Mucosa of rectum (tissue), 2 donors: ENCODE results near the gene TNFAIP8.

Source experiments
- H3K27ac ChIP-seq, 2 donors: one replicate each; pipeline ENCODE4 v1.7.0; 2013; ENCODE audit warnings: inconsistent platforms in 2 of 2, low read depth in 2 of 2, low read length in 2 of 2
- H3K27me3 ChIP-seq, 2 donors: one replicate each; pipeline ENCODE4 v1.7.0; 2013; ENCODE audit warnings: low read length in 2 of 2; ENCODE audit not compliant: control insufficient read depth in 2 of 2, insufficient read depth in 2 of 2
- H3K36me3 ChIP-seq, 2 donors: one replicate each; pipeline ENCODE4 v1.7.0; 2013; ENCODE audit warnings: low read length in 2 of 2; ENCODE audit not compliant: control insufficient read depth in 2 of 2, insufficient read depth in 2 of 2
- H3K4me1 ChIP-seq, 2 donors: one replicate each; pipeline ENCODE4 v1.7.0; 2013; ENCODE audit warnings: low read length in 2 of 2, mild to moderate bottlenecking in 1 of 2; ENCODE audit not compliant: control insufficient read depth in 2 of 2, insufficient read depth in 2 of 2
- H3K4me3 ChIP-seq, 2 donors: one replicate each; pipeline ENCODE4 v1.7.0; 2013; ENCODE audit warnings: low read length in 2 of 2
- H3K9ac ChIP-seq, 2 donors: one replicate each; pipeline ENCODE4 v1.7.0; 2013; ENCODE audit warnings: low read length in 2 of 2, low read depth in 1 of 2, mild to moderate bottlenecking in 1 of 2
- H3K9me3 ChIP-seq, 2 donors: one replicate each; pipeline ENCODE4 v1.7.0; 2013; ENCODE audit warnings: low read length in 2 of 2; ENCODE audit not compliant: control insufficient read depth in 2 of 2
- donor health status: healthy.
- donor health status: Normal muscosa, but diverticular disease.

The TNFAIP8 gene

DNA sequence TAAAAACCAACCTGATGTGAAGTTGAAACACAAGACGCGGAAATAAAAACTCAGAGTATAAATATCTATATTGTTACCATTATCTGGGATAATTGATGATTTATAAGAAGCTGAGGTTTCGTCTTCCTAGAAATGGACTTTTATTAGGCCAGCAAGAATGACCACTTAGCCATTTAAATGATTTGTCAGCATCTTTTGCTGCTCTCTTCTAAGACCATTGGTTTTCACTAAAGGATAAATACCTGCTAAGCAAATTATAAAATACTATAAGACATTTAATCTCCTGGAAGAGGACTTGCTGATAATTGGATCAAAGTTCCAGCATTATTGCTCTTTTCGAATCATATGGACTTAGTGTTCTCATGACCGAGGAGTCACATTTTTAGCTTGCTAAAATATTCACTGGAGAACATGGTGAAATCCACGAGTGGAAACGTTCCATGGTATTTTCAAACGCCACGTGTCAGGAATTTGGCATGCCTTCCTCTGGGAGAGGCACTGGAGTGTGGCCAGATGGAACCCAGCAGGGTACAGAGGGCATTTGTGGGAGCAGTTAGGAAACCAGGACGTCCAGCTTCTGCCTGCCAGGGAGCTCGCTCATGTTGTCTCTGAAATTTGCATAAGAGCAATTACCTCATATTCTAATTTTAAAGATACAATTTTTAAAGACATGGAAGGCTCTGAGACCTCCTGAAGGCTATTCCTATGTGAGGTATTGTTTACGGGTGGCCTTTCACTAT is 43.1 kb downstream of the TNFAIP8 start:
- no peaks in the 10 kb centered on the region for H3K9me3 ChIP-seq
- no peak overlapping the region for H3K27ac ChIP-seq
- H3K4me3 ChIP-seq: peak overlapping the region in 1 of 2 donors; percentile 17

DNA sequence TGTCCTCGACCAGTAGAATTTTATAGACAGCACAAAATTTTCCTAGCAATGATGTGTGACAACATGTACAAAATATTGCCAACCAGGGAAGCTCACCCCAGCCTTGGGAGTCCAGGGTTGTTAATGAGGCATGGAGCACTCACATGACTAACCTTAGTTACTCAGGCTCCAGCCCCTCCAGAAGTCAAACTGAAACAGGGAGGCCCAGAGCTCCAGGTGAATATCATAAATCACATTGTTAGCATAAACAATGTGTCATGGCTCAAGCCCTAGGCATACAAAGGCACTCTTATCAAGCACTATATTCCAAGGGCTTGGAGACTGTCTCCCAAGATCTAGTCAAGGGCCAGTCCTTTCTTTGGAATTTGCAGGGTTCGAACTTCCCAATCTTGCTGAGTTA is 44.4 kb downstream of the TNFAIP8 start:
- Histone ChIP-seq H3K27me3 (no peaks in the 10 kb centered on the region), H3K9me3 (no peaks in the 10 kb centered on the region), H3K4me3 (no peak overlapping the region), H3K36me3 (no peaks in the 10 kb centered on the region), H3K4me1 (peaks cover 0 to 10% of the 10 kb centered on the region in 2 donors), H3K9ac (no peak overlapping the region), H3K27ac (no peak overlapping the region)

More for the DNA sequence above, 43.1 kb downstream of the TNFAIP8 start:
- Histone ChIP-seq H3K4me1 (peaks cover 0 to 10% of the 10 kb centered on the region in 2 donors), H3K36me3 (no peaks in the 10 kb centered on the region), H3K9ac (no peak overlapping the region), H3K27me3 (no peaks in the 10 kb centered on the region)

GRCh38 chr5:119402081-119402480 is 46.3 kb downstream of the TNFAIP8 start:
- no peak overlapping the region for H3K9ac ChIP-seq
- peaks cover 0 to 10% of the 10 kb centered on the region in 2 donors for H3K4me1 ChIP-seq
- no peak overlapping the region for H3K4me3 ChIP-seq
- no peak overlapping the region for H3K27ac ChIP-seq
- no peaks in the 10 kb centered on the region for H3K36me3 ChIP-seq
- H3K27me3 ChIP-seq: no peaks in the 10 kb centered on the region
- H3K9me3 ChIP-seq: no peaks in the 10 kb centered on the region

GRCh38 chr5:119402555-119402954 is 46.7 kb downstream of the TNFAIP8 start:
- Histone ChIP-seq H3K27me3 (no peaks in the 10 kb centered on the region), H3K9me3 (no peaks in the 10 kb centered on the region), H3K9ac (no peak overlapping the region), H3K36me3 (no peaks in the 10 kb centered on the region), H3K27ac (no peak overlapping the region), H3K4me3 (no peak overlapping the region), H3K4me1 (peaks cover 0 to 10% of the 10 kb centered on the region in 2 donors)

- no peaks in the 10 kb centered on the region for H3K36me3 ChIP-seq
- H3K9ac ChIP-seq: no peak overlapping the region
- no peaks in the 10 kb centered on the region for H3K9me3 ChIP-seq
- peaks cover 0 to 8% of the 10 kb centered on the region in 2 donors for H3K4me1 ChIP-seq
- H3K27me3 ChIP-seq: no peaks in the 10 kb centered on the region
- no peak overlapping the region for H3K4me3 ChIP-seq
- no peak overlapping the region for H3K27ac ChIP-seq
Observed at GRCh38 chr5:119404033-119404432, 48.2 kb downstream of the TNFAIP8 start.

GRCh38 chr5:119405419-119405818 is 49.6 kb downstream of the TNFAIP8 start:
- H3K4me1 ChIP-seq: peaks cover 0 to under 1% of the 10 kb centered on the region in 2 donors
- no peaks in the 10 kb centered on the region for H3K27me3 ChIP-seq

GRCh38 chr5:119406551-119407110 is 50.8 kb downstream of the TNFAIP8 start:
- Histone ChIP-seq H3K27me3 (no peaks in the 10 kb centered on the region), H3K4me3 (no peak overlapping the region), H3K27ac (no peak overlapping the region)

More at GRCh38 chr5:119405419-119405818, 49.6 kb downstream of the TNFAIP8 start:
- no peak overlapping the region for H3K9ac ChIP-seq
- H3K9me3 ChIP-seq: no peaks in the 10 kb centered on the region
- no peaks in the 10 kb centered on the region for H3K36me3 ChIP-seq
- no peak overlapping the region for H3K4me3 ChIP-seq
- no peak overlapping the region for H3K27ac ChIP-seq

DNA sequence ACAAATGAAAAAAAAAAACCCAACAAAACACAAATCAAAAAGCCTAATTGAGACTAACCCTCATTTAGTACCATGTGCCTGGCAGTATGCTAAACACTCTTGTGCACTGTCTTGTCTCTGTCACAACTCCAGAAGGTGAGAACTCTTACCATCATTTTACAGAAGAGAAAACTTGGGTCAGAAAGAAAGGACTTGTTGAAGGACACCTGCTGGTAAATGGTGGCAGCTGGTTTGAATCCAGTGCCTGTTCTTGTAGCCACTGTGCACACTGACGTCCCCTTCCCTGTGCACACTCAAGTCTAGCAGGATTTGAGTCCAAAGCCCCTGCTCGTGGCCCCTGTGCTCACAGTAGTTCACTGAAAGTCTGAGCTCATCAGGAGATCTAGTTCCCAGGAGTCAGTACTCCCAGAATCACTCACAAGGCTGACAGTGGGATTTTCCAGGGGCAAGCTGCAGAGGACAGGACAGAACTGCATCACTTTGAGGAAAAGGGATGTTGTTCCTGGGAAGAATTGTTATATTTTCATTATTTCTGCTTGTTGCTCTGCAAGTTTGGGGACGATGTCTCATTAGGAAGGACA is 53.5 kb downstream of the TNFAIP8 start:
- Histone ChIP-seq H3K27me3 (no peaks in the 10 kb centered on the region), H3K9me3 (no peaks in the 10 kb centered on the region), H3K9ac (no peak overlapping the region)

More at GRCh38 chr5:119406551-119407110, 50.8 kb downstream of the TNFAIP8 start:
- Histone ChIP-seq H3K4me1 (no peaks in the 10 kb centered on the region), H3K9ac (no peak overlapping the region), H3K9me3 (no peaks in the 10 kb centered on the region), H3K36me3 (no peaks in the 10 kb centered on the region)

DNA sequence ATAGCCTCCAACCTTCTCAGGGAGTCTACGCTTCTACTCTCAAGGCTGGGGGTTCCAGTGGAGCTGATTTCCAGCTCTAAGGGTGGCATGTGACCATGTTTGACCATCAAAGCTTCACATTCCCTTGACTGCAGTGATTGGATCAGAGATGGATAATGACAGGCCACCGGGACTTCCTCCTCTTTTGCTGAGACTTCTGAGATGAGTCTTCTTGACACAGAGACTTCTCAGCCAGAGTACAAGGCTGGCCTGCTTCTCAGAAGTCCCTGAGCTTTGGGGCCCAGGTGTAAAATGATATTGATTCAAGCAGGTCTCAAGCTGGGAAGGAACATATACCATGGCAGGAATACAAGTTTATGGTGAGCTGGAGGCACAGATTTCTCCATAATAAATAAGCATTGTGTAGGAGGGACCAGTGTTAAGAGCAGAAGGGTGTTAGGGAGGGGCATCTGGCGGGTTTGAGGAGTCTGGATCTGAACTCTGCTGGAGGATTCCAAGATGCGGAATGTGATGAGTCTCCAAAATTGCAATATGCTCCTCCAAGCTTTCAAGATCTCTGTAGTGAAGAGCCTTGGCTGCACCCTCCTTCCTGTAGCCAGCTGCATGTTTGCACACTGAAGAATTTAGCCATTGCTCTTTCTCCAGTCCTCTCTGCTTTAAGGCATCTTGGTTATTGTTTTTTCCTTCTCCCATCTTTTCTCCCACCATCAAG is 54.8 kb downstream of the TNFAIP8 start:
- H3K4me3 ChIP-seq: no peak overlapping the region
- H3K9me3 ChIP-seq: no peaks in the 10 kb centered on the region
- H3K27me3 ChIP-seq: no peaks in the 10 kb centered on the region
- no peaks in the 10 kb centered on the region for H3K4me1 ChIP-seq
- H3K36me3 ChIP-seq: no peaks in the 10 kb centered on the region
- H3K27ac ChIP-seq: no peak overlapping the region
- H3K9ac ChIP-seq: no peak overlapping the region

More for the DNA sequence above, 53.5 kb downstream of the TNFAIP8 start:
- H3K4me1 ChIP-seq: no peaks in the 10 kb centered on the region
- H3K36me3 ChIP-seq: no peaks in the 10 kb centered on the region
- no peak overlapping the region for H3K27ac ChIP-seq
- no peak overlapping the region for H3K4me3 ChIP-seq
